A549 treated with GW870086 at 1 μM for 4 hours (cell line): Measurements from ENCODE around the gene HUS1B. TPM values are rescaled to one million over a fixed set of nuclear protein-coding genes. Genes with fewer than 3 reads are reported as not detected.

Source experiments
- total RNA-seq: library from RNA; stranded (reverse); fragments of 200-300 nt; extraction: Qiagen RNA extraction; gene quantifications from 5 replicates; pipeline ENCODE4 v1.2.3, GENCODE V29; 2022; ENCODE audit warnings: low read depth

Gene HUS1B
- 0.13 to 0.38 TPM (median 0.30 TPM) in 4 of 5 replicates, not detected in the other for total RNA-seq

GRCh38 chr6:656460-657252, at the start of gene HUS1B:
HUS1B (minus strand) TSS chr6:657100; CDS start chr6:656944, 156 bp downstream.

GRCh38 chr6:692858-693722, 36.2 kb upstream of the HUS1B start, which contains the start of gene EXOC2:
EXOC2 (minus strand) TSS chr6:693139; CDS start chr6:637818, 55,321 bp downstream.

Other genes starting within 250 kb of the HUS1B start
- 10.3 to 13.0 TPM (median 10.8 TPM) in 5 replicates for gene EXOC2, start 36.0 kb upstream of the HUS1B start, total RNA-seq